Left ventricle myocardium inferior (tissue), 1 donor: ENCODE measurements around the gene CNGB1. TPM values are rescaled to one million over a fixed set of nuclear protein-coding genes. Genes with fewer than 3 reads are reported as not detected.

Experiments used
- DNase-seq: peaks from one replicate; pipeline ENCODE4 v3.0.0-alpha.2; 2020
- H3K27ac ChIP-seq: fragments of 200-600 bp; replicated peaks from 2 replicates; pipeline ENCODE4 v1.8.0; 2021
- H3K27me3 ChIP-seq: fragments of 200-600 bp; 2 replicates; pipeline ENCODE4 v1.8.0; 2021; ENCODE audit warnings: low read depth
- H3K36me3 ChIP-seq: fragments of 200-600 bp; 2 replicates; pipeline ENCODE4 v1.8.0; 2021
- H3K4me1 ChIP-seq: fragments of 200-600 bp; 2 replicates; pipeline ENCODE4 v1.8.0; 2021
- H3K4me3 ChIP-seq: fragments of 200-600 bp; 2 replicates; pipeline ENCODE4 v1.8.0; 2021; ENCODE audit warnings: mild to moderate bottlenecking, moderate library complexity
- H3K9me3 ChIP-seq: fragments of 200-600 bp; replicated peaks from 2 replicates; pipeline ENCODE4 v1.8.0; 2021
- CTCF ChIP-seq: fragments of 200-600 bp; IDR thresholded peaks from 2 replicates; pipeline ENCODE4 v1.8.0; 2021; ENCODE audit warnings: antibody characterized with exemption, mild to moderate bottlenecking, borderline replicate concordance
- intact Hi-C: fragments of 100-400 bp; cut with micrococcal nuclease; formaldehyde crosslinking; loops from one replicate; pipeline ENCODE4 v1.11.0; 2022
- long read RNA-seq: library from polyadenylated mRNA; unstranded; transcript quantifications from one replicate; pipeline ENCODE4 v2.0.0, GENCODE V29; 2021
- total RNA-seq: library from RNA; stranded (reverse); fragmentation: NEBNext Ultra II Directional; extraction: Animal tissue kit (Norgen Biotek cat#: 25700); gene quantifications from one replicate; pipeline ENCODE4 v1.2.1, GENCODE V29; 2021
- donor health status: DM: no; HTN: yes; CAD: no; lungs with severe emphysema.

Gene CNGB1
- total RNA-seq, result not detected
- long read RNA-seq, result 0 reads

GRCh38 chr16:57970970-57971369, at the start of gene CNGB1:
Gene CNGB1 (minus strand): TSS chr16:57971128. CDS start chr16:57967286, 3,842 bp downstream.
- no peak within 1 kb of the TSS for H3K27ac ChIP-seq
- H3K27me3 ChIP-seq, result no peaks in the 10 kb centered on the region
- H3K9me3 ChIP-seq, result no peaks in the 10 kb centered on the region
- no peak for DNase-seq
- intact Hi-C loops, result no loop called here
- H3K36me3 ChIP-seq, result no peaks in the 10 kb centered on the region
- peaks cover 2% of the 10 kb centered on the region for H3K4me1 ChIP-seq
- H3K4me3 ChIP-seq, result no peak within 1 kb of the TSS
- TF ChIP-seq CTCF, result no peak

DNA sequence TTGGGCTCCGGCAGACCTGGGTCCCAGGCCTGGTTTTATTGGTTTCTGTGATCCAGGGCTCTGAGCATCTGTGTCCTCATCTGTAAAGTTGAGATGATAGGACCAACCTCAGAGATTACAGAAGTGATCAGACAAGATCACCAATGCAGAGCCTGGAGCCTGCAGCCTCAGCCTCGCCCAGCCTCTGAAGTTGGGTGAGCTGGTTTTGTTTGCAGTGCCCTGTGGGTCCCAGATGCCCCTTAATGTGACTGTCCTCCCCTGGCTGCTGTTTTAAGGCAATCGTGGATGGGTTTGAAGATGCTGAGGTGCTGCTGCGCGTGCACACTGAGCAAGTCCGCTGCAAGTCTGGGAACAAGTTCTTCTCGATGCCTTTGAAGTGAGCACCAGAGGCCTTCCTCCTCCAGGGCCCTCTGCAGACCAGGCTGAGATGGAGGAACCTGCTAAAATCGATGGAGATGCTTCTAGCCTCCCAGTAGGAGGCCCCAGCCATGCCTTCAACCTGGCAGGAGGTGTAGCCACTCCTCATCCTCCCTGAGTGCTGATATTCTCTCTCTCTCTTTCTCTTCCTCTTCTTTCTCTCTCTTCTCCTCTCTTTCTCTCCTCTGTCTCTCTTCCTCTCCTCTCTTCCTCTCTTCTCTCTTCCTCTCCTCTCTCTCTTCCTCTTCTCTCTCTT, 49.1 kb upstream of the CNGB1 start:
- DNase-seq, result peak; percentile 4
- Histone ChIP-seq H3K4me3 (no peak overlapping the region), H3K27me3 (no peaks in the 10 kb centered on the region), H3K4me1 (peaks cover 46% of the 10 kb centered on the region), H3K27ac (no peak overlapping the region), H3K9me3 (no peaks in the 10 kb centered on the region), H3K36me3 (peaks cover 16% of the 10 kb centered on the region)
- no peak for TF ChIP-seq CTCF
- intact Hi-C loops, result loop anchor here (2.0 kb wide), 1 partner anchor 103 kb away; no protein-coding TSS in a partner anchor

GRCh38 chr16:58018803-58019202, 47.9 kb upstream of the CNGB1 start:
- DNase-seq, result peak; percentile 9
- Histone ChIP-seq H3K36me3 (peaks cover 22% of the 10 kb centered on the region), H3K27ac (no peak overlapping the region)

GRCh38 chr16:58016840-58017446, 46.0 kb upstream of the CNGB1 start:
- peak; percentile 12 for DNase-seq
- peaks cover 15% of the 10 kb centered on the region for H3K4me1 ChIP-seq
- peaks cover 40% of the 10 kb centered on the region for H3K36me3 ChIP-seq
- TF ChIP-seq CTCF, result no peak
- intact Hi-C loops, result no loop called here
- H3K4me3 ChIP-seq, result no peak overlapping the region
- no peaks in the 10 kb centered on the region for H3K9me3 ChIP-seq
- no peak overlapping the region for H3K27ac ChIP-seq
- no peaks in the 10 kb centered on the region for H3K27me3 ChIP-seq

More at GRCh38 chr16:58018803-58019202, 47.9 kb upstream of the CNGB1 start:
- intact Hi-C loops, result no loop called here
- TF ChIP-seq CTCF, result no peak
- no peaks in the 10 kb centered on the region for H3K9me3 ChIP-seq
- no peaks in the 10 kb centered on the region for H3K27me3 ChIP-seq
- no peak overlapping the region for H3K4me3 ChIP-seq
- H3K4me1 ChIP-seq, result peaks cover 34% of the 10 kb centered on the region

DNA sequence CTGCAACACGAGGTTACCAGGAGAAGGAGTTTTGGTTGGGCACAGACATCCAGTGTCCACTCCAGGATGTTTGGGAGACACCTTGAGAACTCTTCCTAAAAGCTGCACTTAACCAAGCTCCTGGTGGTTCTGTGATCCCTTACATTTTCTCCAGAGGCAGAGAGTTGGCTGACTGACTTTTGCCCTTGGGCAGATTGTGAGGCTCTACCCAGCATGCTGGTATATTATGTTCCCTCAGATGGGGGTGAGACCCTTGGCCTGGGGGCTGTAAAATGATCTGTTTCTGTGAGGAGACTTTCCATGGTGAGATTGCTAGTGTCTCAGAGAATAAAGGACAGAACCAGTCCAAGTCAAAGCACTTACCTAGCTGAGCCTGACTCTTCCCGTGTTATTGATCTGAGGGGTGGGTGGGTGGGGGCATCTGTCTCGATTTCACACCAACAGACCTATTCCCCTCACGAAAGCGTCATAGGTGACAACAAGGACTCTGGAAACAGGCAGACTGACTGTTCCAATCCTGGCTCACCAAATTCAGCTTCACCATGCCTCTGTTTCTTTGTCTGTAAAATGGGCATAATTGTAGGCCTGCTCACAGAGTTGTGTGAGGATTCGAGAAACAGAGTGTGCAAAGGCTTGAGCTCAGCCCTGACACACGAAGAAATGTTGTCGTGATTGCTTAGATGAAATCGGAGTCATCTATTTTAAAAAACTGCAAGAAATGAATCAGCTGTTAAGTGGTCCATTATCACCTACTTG, 42.5 kb upstream of the CNGB1 start:
- H3K27me3 ChIP-seq, result no peaks in the 10 kb centered on the region
- H3K9me3 ChIP-seq, result no peaks in the 10 kb centered on the region
- peak; percentile 1 for DNase-seq
- no peak for TF ChIP-seq CTCF
- no peak overlapping the region for H3K27ac ChIP-seq
- H3K4me3 ChIP-seq, result no peak overlapping the region
- H3K36me3 ChIP-seq, result peaks cover 47% of the 10 kb centered on the region
- intact Hi-C loops, result no loop called here
- peaks cover 12% of the 10 kb centered on the region for H3K4me1 ChIP-seq
